GM18505 (cell line): ENCODE data around the gene VAV3.

Experiments
- ATAC-seq: cut with Tn5 transposase; IDR thresholded peaks from one replicate; pipeline ENCODE4 v1.9.1; 2021; ENCODE audit not compliant: unreplicated experiment
- POLR2A ChIP-seq: IDR thresholded peaks from 4 replicates; pipeline ENCODE4 v1.6.1; 2011; ENCODE audit warnings: borderline replicate concordance; ENCODE audit not compliant: insufficient read depth, insufficient read length; ENCODE audit errors: extremely low read depth

VAV3 gene

DNA sequence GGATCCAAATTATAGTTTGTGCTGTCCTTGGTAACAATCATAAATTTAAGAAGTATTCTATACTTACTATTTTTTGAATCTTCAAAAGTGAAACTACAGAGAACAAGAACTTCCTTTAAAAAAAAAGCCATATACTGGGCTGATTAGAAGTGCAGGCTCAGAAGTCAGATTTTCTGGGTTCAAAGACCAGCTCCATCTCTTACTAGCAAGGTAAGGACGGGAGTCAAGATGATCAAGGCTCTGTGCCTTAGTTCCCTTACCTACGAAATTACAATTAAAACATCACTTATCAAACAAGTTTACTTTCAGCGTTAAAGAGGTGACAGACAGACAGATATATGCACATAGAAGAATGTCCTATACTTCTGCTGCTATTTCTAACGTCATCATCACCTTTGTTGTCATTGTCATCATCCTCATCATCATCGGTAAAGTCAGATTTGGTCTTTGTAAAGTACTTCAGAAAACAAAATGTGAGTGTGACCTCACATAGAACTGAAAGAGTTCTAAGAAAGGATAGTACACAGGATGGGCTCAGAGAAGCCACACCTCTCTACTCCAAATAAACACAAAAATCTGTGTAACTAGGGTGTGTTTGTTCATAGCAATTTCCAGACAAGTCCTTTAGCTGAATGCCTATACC lies 178.7 kb downstream of the VAV3 start:
- no peak for ATAC-seq
- TF ChIP-seq POLR2A: no peak

GRCh38 chr1:107785496-107786202 lies 179.3 kb downstream of the VAV3 start:
- TF ChIP-seq POLR2A: no peak
- no peak for ATAC-seq

DNA sequence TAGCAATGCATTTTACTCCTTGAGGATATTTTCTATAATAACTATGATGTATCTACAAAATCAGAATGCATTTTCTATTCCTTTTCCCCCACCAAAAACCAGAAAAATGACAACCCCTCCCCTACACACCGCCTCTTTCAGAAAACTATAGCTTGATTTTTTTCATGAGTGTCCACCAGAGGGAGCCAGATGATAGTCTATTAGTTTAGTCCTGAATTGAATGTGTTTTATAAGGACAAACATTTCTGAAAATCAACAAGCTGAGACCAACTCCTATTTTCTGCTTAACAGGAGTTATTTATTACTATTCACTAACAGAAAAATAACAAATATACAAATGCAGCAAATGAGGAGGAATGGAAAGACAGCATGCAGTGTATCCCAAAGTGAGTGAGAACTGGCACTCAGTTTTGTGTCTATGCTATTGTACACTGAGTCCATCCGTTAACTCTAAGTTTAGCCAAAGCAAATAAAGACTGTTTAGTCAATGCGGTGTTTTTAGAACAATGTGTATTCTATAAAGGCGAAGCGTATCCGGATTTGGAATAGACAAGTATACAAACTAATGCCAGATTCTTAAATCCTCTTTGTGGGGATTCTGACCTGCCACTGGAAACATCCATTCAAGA lies 182.6 kb downstream of the VAV3 start:
- ATAC-seq: no peak
- TF ChIP-seq POLR2A: no peak

GRCh38 chr1:107781245-107781644 lies 183.7 kb downstream of the VAV3 start:
- no peak for TF ChIP-seq POLR2A
- no peak for ATAC-seq

- no peak for TF ChIP-seq POLR2A
- no peak for ATAC-seq
Measured at GRCh38 chr1:107777664-107778047, 187.3 kb downstream of the VAV3 start.

DNA sequence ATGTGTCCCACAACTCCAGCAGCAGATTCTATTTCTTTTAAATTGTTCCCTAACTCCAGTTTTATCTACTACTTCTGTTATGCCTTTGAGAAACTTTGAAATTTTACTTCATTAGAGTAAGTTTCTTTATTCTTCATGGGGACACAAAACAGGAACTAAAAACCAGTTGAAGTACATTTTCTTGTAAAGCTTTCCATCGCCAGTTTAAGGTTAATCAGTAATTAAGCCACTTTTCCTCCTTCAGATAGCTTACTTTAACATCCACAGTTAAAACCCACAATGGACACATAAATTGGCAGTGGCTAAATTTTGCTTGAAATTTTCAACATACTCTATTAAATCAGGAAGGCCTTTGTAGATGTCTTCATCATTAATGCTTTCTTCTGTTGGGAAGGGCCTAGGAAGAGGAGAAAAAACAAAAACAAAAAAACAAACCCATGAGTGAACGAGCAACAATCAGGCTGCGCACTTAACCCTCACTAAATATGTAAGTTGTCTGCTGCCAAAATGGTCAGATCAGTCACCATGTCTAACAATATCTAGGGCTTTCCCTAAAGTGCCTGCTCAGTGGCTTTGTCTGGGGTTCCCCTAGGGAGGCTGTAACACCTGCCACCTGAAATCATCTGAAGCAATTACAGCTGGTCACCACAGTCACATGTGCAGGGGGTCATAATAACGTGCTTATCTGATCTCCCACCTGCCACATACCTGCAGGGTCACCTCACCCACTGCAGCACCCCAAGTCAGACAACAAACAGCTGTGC lies 187.9 kb downstream of the VAV3 start:
- ATAC-seq: peak; percentile 83
- no peak for TF ChIP-seq POLR2A

- ATAC-seq: no peak
- no peak for TF ChIP-seq POLR2A
Measured at GRCh38 chr1:107771377-107771776, 193.6 kb downstream of the VAV3 start.

- no peak for ATAC-seq
- no peak for TF ChIP-seq POLR2A
Measured at GRCh38 chr1:107767156-107767582, 197.8 kb downstream of the VAV3 start.

DNA sequence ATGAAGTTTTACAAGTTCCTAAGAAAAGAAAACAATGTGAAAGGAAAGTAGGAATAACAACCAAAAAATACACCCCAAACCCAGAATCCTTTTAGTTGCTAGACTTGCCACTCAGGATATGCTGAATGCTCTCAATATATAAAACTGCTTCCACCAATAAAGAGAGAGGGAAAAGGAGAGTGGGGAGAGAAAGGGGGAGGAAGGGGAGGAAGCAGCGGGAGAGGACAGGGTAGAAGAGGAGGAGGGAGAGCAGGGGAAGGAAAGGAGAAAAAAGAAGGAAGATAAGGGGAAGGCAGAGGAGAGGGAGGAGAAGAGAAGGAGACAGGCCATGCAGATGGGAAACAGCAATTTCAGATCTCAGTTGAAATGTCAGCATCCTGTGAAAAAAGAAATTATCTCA lies 198.4 kb downstream of the VAV3 start:
- no peak for TF ChIP-seq POLR2A
- no peak for ATAC-seq

DNA sequence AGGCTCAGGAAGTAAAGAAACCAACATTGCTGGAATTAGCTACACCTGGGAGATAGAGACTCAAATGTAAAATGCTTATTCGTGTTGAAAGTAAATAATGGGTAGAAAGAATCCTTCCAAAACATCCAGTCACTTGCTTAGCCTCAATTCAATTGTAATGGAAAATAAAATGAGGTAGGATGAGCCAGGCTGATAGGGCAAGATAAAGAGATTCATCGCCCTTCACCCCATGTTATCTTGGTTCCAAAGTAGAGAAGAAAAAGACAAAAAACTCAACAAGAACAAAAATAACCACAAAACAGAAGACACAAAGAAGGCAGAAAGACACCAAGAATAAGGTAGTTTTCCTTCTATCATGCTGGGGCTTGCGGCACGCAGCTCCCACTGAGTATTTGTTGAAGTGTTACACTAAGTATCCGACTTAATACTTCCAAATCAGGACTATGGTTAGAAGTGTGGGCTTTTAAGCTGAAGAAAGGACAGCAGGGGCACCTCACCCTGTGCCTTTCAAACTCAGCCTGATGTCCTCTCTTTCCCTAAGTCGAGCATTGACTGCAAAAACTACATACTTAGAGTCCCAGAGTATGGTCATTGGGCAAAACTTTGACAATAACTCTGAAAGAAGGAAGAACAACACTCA lies 202.1 kb downstream of the VAV3 start:
- no peak for ATAC-seq

GRCh38 chr1:107760065-107760464 lies 204.9 kb downstream of the VAV3 start:
- no peak for ATAC-seq

More for the DNA sequence above, 202.1 kb downstream of the VAV3 start:
- TF ChIP-seq POLR2A: no peak

GRCh38 chr1:107750364-107750959 lies 214.5 kb downstream of the VAV3 start:
- TF ChIP-seq POLR2A: no peak
- no peak for ATAC-seq

More at GRCh38 chr1:107760065-107760464, 204.9 kb downstream of the VAV3 start:
- TF ChIP-seq POLR2A: no peak

DNA sequence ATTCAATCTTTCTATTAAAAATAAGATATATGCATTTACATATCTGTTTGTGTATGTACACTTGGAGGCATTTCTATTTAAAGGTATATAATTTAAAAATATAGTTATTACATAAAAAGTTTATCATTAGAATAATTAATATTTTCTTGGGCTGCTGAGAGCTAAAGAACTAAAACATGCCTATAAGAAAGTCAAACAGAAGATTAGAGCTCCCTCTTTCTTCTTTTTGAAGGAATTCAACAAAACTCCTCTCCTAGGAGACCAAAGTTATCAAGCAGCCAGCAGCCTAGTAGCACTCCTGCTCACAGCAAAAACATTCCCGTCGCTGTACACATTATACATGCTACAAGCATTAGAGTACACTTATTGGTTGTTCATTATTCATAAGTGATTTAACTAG lies 216.4 kb downstream of the VAV3 start:
- no peak for ATAC-seq
- TF ChIP-seq POLR2A: no peak

- no peak for TF ChIP-seq POLR2A
- no peak for ATAC-seq
Measured at GRCh38 chr1:107741242-107741641, 223.7 kb downstream of the VAV3 start.
